BJ (cell line): ENCODE measurements around the gene PNPLA1. TPM values are rescaled to one million over a fixed set of nuclear protein-coding genes. Genes with fewer than 3 reads are reported as not detected.

Source experiments
- CTCF ChIA-PET: fragments of 350-600 bp; formaldehyde crosslinking; extraction: SDS; loops from one replicate; lab custom pipeline; 2021; ENCODE audit warnings: antibody characterized with exemption, inconsistent platforms; lab: Yijun Ruan, JAX
- POLR2A ChIA-PET: fragments of 300-600 bp; sonication (Branson Sonifier 250); formaldehyde crosslinking; extraction: SDS; loops from one replicate; lab custom pipeline; 2021; ENCODE audit warnings: antibody characterized with exemption; lab: Charles Lee
- DNase-seq: peaks from one replicate; pipeline ENCODE4 v3.0.0-alpha.2; 2011; ENCODE audit warnings: low read depth
- H3K27me3 ChIP-seq: 2 replicates; pipeline ENCODE4 v1.6.0; 2011; ENCODE audit warnings: low read length; ENCODE audit not compliant: control insufficient read depth, insufficient read depth
- H3K36me3 ChIP-seq: 2 replicates; pipeline ENCODE4 v1.5.1; 2011; ENCODE audit warnings: low read length; ENCODE audit not compliant: control insufficient read depth, insufficient read depth
- H3K4me3 ChIP-seq: 2 replicates; pipeline ENCODE4 v1.5.1; 2011; ENCODE audit warnings: low read depth, mild to moderate bottlenecking, control low read depth, low read length
- CTCF ChIP-seq: IDR thresholded peaks from 2 replicates; pipeline ENCODE4 v1.5.1; 2011; ENCODE audit warnings: low read depth, mild to moderate bottlenecking, control low read depth, inconsistent platforms, low read length, moderate library complexity; ENCODE audit not compliant: insufficient read depth
- polyA plus RNA-seq: library from polyadenylated mRNA; depleted of rRNA; stranded (reverse); fragments of >200 nt; gene quantifications from 2 replicates; pipeline ENCODE4 v1.2.3, GENCODE V29; 2011

The PNPLA1 gene
- polyA plus RNA-seq, 1 experiment: not detected

- ChIA-PET CTCF (interaction anchor here (1.0 to 5.5 kb wide), 3 partner anchors 8 to 22 kb away, joined by 4 to 29 read pairs (median 5); no protein-coding TSS in a partner anchor), POLR2A (no interaction called here)
- DNase-seq: no peak
- peaks cover 39% of the 10 kb centered on the region for H3K27me3 ChIP-seq
- TF ChIP-seq CTCF: no peak
- no peaks in the 10 kb centered on the region for H3K36me3 ChIP-seq
- no peak overlapping the region for H3K4me3 ChIP-seq
Measured at GRCh38 chr6:36280983-36281382, 11.1 kb downstream of the PNPLA1 start.

GRCh38 chr6:36283608-36284007 is 13.7 kb downstream of the PNPLA1 start:
- ChIA-PET CTCF (interaction anchor here (1.4 to 5.5 kb wide), 2 partner anchors 12 to 19 kb away, joined by 4 to 29 read pairs; no protein-coding TSS in a partner anchor), POLR2A (no interaction called here)
- Histone ChIP-seq H3K36me3 (no peaks in the 10 kb centered on the region), H3K27me3 (peaks cover 39% of the 10 kb centered on the region), H3K4me3 (no peak overlapping the region)
- no peak for DNase-seq
- no peak for TF ChIP-seq CTCF

GRCh38 chr6:36284359-36284758 is 14.5 kb downstream of the PNPLA1 start:
- ChIA-PET CTCF (interaction anchor here (5.5 kb wide), 1 partner anchor 18 kb away, joined by 29 read pairs; no protein-coding TSS in a partner anchor), POLR2A (no interaction called here)
- H3K36me3 ChIP-seq: no peaks in the 10 kb centered on the region
- no peak overlapping the region for H3K4me3 ChIP-seq
- peaks cover 35% of the 10 kb centered on the region for H3K27me3 ChIP-seq
- no peak for TF ChIP-seq CTCF
- DNase-seq: no peak

- peaks cover 32% of the 10 kb centered on the region for H3K27me3 ChIP-seq
- POLR2A ChIA-PET: no interaction called here
Measured at GRCh38 chr6:36285187-36285671, 15.4 kb downstream of the PNPLA1 start.

GRCh38 chr6:36285797-36286196 is 15.9 kb downstream of the PNPLA1 start:
- ChIA-PET POLR2A (interaction anchor here (0.6 kb wide), 1 partner anchor 150 kb away, joined by 3 read pairs; no protein-coding TSS in a partner anchor), CTCF (interaction anchor here (1.9 kb wide), 1 partner anchor 17 kb away, joined by 7 read pairs; no protein-coding TSS in a partner anchor)
- DNase-seq: no peak
- no peak for TF ChIP-seq CTCF
- Histone ChIP-seq H3K4me3 (no peak overlapping the region), H3K36me3 (no peaks in the 10 kb centered on the region), H3K27me3 (peaks cover 29% of the 10 kb centered on the region)

More at GRCh38 chr6:36285187-36285671, 15.4 kb downstream of the PNPLA1 start:
- CTCF ChIA-PET: interaction anchor here (5.5 kb wide), 1 partner anchor 17 kb away, joined by 29 read pairs; no protein-coding TSS in a partner anchor
- no peak for TF ChIP-seq CTCF
- no peak overlapping the region for H3K4me3 ChIP-seq
- H3K36me3 ChIP-seq: no peaks in the 10 kb centered on the region
- DNase-seq: no peak
